HEK293 (cell line): Measurements from ENCODE around the gene SCOC.

Experiments used
- GLI4 ChIP-seq: fragments of 450-650 bp; formaldehyde crosslinking; IDR thresholded peaks from 2 replicates; pipeline ENCODE4 v1.5.1; 2016; ENCODE audit warnings: missing biosample characterization, missing genetic modification characterization
- RBAK ChIP-seq: fragments of 450-650 bp; formaldehyde crosslinking; IDR thresholded peaks from 2 replicates; pipeline ENCODE4 v1.5.1; 2016; ENCODE audit warnings: missing biosample characterization, missing genetic modification characterization
- ZNF138 ChIP-seq: fragments of 450-650 bp; formaldehyde crosslinking; IDR thresholded peaks from 2 replicates; pipeline ENCODE4 v1.5.1; 2016; ENCODE audit warnings: missing biosample characterization, missing genetic modification characterization, borderline replicate concordance
- ZNF184 ChIP-seq: fragments of 450-650 bp; IDR thresholded peaks from 2 replicates; pipeline ENCODE4 v1.5.1; 2018; ENCODE audit warnings: missing biosample characterization, mild to moderate bottlenecking, missing genetic modification characterization
- ZNF311 ChIP-seq: fragments of 450-650 bp; formaldehyde crosslinking; IDR thresholded peaks from 2 replicates; pipeline ENCODE4 v1.5.1; 2017; ENCODE audit warnings: missing biosample characterization, missing genetic modification characterization, borderline replicate concordance
- ZNF596 ChIP-seq: fragments of 450-650 bp; IDR thresholded peaks from 2 replicates; pipeline ENCODE4 v1.5.0; 2018; ENCODE audit warnings: missing biosample characterization, mild to moderate bottlenecking, missing genetic modification characterization, moderate library complexity
- ZNF626 ChIP-seq: fragments of 450-650 bp; sonication (Bioruptor Pico); formaldehyde crosslinking; IDR thresholded peaks from 2 replicates; pipeline ENCODE4 v1.5.1; 2018; ENCODE audit warnings: missing biosample characterization, missing genetic modification characterization, inconsistent platforms
- TF ChIP-seq, protein P1 (sequence below): fragments of 450-650 bp; formaldehyde crosslinking; IDR thresholded peaks from 2 replicates; pipeline ENCODE4 v1.5.1; 2016; ENCODE audit warnings: missing biosample characterization, missing genetic modification characterization

DNA sequence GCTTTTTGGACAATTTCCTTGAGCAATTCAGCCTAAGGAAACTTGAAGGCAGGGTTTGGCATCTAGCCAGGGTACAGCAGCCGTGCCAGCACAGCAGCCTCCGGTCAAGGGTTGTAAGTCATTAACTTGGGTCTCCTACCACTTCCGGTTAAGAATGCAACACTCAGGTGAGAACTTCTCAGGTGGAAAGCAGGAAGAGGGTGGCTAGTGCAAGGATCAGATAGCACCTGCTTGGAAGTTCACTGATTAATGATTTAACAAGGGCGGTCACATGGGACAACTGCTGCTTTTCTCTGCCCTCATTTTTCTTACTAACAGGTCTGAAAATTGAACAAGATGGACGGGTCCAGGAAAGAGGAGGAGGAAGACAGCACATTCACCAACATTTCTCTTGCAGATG, 30.1 kb upstream of the SCOC start:
- TF ChIP-seq, protein P1, sequence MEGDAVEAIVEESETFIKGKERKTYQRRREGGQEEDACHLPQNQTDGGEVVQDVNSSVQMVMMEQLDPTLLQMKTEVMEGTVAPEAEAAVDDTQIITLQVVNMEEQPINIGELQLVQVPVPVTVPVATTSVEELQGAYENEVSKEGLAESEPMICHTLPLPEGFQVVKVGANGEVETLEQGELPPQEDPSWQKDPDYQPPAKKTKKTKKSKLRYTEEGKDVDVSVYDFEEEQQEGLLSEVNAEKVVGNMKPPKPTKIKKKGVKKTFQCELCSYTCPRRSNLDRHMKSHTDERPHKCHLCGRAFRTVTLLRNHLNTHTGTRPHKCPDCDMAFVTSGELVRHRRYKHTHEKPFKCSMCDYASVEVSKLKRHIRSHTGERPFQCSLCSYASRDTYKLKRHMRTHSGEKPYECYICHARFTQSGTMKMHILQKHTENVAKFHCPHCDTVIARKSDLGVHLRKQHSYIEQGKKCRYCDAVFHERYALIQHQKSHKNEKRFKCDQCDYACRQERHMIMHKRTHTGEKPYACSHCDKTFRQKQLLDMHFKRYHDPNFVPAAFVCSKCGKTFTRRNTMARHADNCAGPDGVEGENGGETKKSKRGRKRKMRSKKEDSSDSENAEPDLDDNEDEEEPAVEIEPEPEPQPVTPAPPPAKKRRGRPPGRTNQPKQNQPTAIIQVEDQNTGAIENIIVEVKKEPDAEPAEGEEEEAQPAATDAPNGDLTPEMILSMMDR (tag by site-specific recombination): no peak
- no peak for TF ChIP-seq ZNF626 (tag by site-specific recombination)
- no peak for TF ChIP-seq ZNF184
- TF ChIP-seq ZNF311 (tag by site-specific recombination): no peak
- no peak for TF ChIP-seq ZNF138 (tag by site-specific recombination)
- no peak for TF ChIP-seq ZNF596 (tag by site-specific recombination)
- no peak for TF ChIP-seq GLI4 (tag by site-specific recombination)
- TF ChIP-seq RBAK (tag by site-specific recombination): no peak
